NCI-H146 treated with DMSO at 0.1 percent for 48 hours (cell line): Measurements from ENCODE around the gene SFXN1.
A peak's percentile ranks its signal among the peaks of the same experiment; 100 is the strongest.
"Not testable (repeated sequence)": the region's sequence is repeated elsewhere in the genome, so short reads cannot be mapped to it uniquely, and the experiment has no call there.

Experiments
- DNase-seq: peaks from one replicate; lab custom pipeline; 2025; ENCODE audit not compliant: unreplicated experiment; lab: John Stamatoyannopoulos, UW

Gene SFXN1

GRCh38 chr5:175493726-175494125, 15.4 kb downstream of the SFXN1 start:
- no peak for DNase-seq

- no peak for DNase-seq
Observed at GRCh38 chr5:175494264-175495183, 16.2 kb downstream of the SFXN1 start.

- DNase-seq, result no peak
Observed at GRCh38 chr5:175501759-175502158, 23.4 kb downstream of the SFXN1 start.

GRCh38 chr5:175507671-175508070, 29.3 kb downstream of the SFXN1 start:
- DNase-seq, result not testable (repeated sequence)

GRCh38 chr5:175508896-175509295, 30.5 kb downstream of the SFXN1 start:
- no peak for DNase-seq

GRCh38 chr5:175513297-175513696, 34.9 kb downstream of the SFXN1 start:
- no peak for DNase-seq

GRCh38 chr5:175513726-175514125, 35.4 kb downstream of the SFXN1 start:
- no peak for DNase-seq

GRCh38 chr5:175516933-175517823, 38.8 kb downstream of the SFXN1 start:
- no peak for DNase-seq

- DNase-seq, result no peak
Observed at GRCh38 chr5:175517824-175518450, 39.6 kb downstream of the SFXN1 start.

- no peak for DNase-seq
Observed at GRCh38 chr5:175519006-175519405, 40.6 kb downstream of the SFXN1 start.

GRCh38 chr5:175520321-175520720, 42.0 kb downstream of the SFXN1 start:
- no peak for DNase-seq

GRCh38 chr5:175520873-175521272, 42.5 kb downstream of the SFXN1 start:
- no peak for DNase-seq

- DNase-seq, result no peak
Observed at GRCh38 chr5:175521313-175521833, 43.0 kb downstream of the SFXN1 start.

- no peak for DNase-seq
Observed at GRCh38 chr5:175523292-175523691, 44.9 kb downstream of the SFXN1 start.

GRCh38 chr5:175524211-175524610, 45.9 kb downstream of the SFXN1 start:
- DNase-seq, result no peak

GRCh38 chr5:175526691-175527090, 48.3 kb downstream of the SFXN1 start:
- no peak for DNase-seq

GRCh38 chr5:175531361-175531760, 53.0 kb downstream of the SFXN1 start:
- no peak for DNase-seq

- peak; percentile 32 for DNase-seq
Observed at GRCh38 chr5:175534070-175534932, 55.9 kb downstream of the SFXN1 start.

- not testable (repeated sequence) for DNase-seq
Observed at GRCh38 chr5:175535331-175535730, 57.0 kb downstream of the SFXN1 start.

GRCh38 chr5:175535796-175536195, 57.4 kb downstream of the SFXN1 start:
- DNase-seq, result no peak
